Central memory CD4-positive, alpha-beta T cell (primary cell): ENCODE data around the gene TMEM150C.
"Not testable (repeated sequence)": the region's sequence is repeated elsewhere in the genome, so short reads cannot be mapped to it uniquely, and the experiment has no call there.

ENCODE experiments used
- DNase-seq: peaks from one replicate; pipeline ENCODE4 v3.0.0; 2022

The TMEM150C gene

DNA sequence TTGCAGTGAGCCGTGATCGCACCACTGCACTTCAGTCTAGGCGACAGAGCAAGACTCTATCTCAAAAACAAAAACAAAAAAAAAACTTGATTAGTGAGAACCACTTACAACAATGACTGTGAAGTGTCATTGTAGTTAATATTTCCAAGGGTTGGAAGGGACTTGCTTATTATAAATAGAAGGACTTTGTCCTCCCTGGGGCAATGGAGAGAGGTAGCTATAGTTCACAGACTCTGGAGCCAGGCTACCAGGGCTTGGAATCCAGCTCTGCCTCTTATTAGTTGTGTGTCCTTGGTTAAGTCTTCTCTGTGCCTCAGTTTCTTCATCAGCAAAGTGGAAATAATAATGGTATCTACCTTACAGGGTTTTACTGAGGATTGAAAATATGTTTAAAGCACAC lies 51.6 kb downstream of the TMEM150C start:
- DNase-seq, result no peak

DNA sequence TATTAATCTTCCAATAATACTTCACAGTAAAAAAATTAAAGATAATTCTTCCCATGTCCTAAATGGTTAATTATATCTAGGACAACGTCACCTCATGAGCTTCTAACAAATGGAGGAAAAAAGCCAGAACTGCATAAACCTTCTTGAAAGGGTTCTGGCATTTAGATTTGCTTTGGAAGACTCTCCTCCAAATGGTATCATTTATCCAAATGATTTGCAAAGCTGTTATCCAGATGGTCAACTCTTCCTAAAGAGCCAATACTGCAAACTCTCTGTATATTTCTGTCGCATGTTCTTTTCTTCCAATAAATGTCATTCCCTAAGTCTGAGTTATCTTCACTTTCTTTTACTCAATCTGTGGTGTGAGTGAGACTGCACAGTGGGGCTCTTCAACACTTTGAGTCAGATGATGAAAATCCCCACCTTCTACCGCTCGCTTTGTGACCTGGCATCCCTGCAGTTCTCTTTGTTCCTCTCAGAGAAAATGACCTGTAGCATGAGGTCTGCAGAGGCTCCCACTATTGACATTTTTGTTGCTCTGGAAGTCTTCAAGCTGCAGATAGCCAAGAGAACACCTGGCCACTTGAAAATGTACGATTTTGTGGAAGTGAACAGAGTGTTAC lies 52.9 kb downstream of the TMEM150C start:
- no peak for DNase-seq

DNA sequence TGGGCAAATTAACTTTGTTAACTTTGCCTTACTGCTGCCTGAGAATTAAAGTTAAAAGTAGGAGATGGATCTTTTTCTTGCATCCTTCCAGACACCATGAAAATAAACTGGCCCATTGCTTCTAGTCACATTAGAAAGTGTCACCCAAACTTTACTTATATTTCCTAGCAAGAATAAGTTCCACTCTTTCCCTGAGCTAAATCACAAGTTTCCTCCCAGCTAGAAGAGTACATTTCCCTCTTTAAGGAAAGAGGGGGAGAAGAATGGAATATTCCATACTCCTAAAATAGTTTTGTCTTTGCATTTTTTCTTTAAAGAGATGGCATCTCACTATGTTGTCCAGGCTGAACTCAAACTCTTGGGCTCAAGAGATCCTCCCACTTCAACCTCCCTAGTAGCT lies 53.8 kb downstream of the TMEM150C start:
- no peak for DNase-seq

DNA sequence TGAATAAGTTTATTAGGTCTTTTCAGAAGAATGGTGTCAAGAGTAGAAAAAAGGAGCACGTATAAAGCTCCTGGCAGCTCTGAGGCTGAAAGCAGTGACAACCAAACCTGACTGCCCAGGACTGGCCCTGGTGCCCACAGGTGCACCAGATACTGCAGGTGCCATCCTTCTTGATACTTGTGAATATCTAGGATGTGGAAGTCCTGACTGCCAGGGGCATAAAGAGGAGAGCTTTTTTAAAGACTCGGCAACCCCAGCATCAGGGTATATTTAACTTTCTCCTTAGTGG lies 60.7 kb downstream of the TMEM150C start:
- no peak for DNase-seq

DNA sequence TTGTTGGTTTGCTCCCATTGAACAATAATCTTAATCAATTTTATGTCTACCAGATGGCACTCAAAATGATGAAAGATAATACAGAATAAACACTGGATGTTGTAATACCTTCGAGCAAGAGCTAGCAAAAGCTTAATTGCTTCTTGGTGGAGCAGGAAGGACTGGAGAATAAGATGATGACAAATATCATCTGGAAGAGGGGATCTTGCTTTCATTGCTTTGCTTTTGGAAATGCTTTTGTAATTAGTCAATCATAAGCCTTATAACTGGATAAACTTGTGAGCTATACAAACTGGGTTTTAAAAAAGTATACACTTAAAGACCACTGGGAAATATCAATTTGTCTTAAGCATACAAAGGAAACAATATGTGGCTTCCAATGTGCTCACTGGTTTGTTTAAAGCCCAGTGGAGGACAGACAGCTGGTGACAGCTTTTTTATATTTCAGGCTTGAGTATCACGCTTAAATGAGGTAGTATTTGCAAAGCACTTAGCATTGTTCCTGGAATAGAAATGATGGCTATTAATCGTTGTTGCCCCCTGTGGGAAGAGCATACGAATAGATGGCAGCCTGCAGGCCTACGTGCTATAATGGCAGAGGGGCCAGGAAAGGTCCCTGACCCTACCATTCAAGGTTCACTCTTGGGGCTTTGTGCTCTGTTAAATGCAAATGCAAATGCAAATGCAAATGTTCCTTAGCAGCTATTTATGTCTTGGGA lies 61.2 kb downstream of the TMEM150C start:
- no peak for DNase-seq

DNA sequence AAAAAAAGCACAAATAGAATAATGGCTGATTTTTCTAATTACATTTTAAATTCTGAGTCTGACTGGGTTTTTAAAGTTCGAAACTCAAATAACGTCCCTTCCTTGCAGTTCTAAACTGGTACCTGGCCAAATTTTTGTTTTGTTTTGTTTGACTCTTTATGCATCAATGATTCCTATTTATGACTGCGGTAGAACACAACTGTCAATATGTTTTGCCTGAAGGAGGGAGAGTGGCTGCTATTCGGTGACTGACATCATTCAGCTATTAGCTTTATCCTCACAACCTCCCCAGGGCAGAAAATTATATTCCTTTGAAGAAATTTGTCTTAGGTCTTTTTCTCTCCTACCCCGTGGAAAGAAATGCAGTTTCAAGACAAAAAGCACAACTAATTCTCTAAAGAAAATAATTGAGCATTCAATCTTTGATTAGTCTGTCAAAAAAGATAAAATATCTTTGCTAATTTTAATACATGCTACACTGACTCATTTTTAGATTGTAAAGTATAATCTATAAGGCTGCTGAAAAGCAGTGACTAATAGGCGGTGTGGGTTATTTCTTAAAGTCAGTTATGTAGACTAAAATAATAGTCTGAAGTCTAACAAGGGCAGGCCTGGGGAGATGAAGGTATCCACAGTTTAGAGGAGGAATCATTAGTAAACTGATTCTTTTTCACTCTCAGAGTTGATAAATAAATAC lies 61.9 kb downstream of the TMEM150C start:
- no peak for DNase-seq

DNA sequence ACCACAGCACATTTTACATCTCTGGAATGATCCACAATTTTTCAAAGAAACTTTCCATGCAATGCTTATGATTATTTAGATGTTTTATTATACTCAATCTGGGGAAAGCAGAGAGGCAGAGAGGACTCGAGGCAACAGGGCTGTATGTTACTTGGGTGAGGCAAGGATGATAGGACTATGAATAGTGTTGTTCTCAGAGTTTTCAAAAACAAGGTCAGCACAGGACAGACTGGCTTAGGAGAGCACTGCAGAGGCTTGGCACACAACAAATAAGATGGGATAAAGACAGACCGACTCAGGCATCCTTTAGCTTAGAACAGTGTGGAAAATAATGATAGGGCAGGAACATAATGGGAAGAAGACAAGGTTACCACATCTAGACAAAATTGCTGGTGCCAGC lies 65.4 kb downstream of the TMEM150C start:
- no peak for DNase-seq

DNA sequence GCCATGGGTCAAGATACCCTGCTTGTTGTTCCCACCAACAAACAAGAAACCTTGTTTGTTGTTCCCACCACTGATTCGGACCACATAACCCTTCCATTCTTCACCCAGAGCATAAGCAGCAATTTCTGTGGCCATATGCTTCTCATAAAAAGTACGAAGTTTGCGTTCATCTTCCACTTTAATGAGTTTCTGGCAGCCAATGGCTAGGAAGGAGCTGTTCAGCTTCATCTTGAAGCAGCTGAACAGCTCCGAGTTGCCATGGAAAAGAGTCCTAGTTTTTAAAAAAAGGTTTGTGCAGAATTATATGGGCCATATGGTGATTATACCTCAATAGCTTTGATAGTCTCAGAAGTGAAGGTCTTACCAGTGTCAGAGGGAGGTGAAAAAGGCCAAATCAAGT lies 66.1 kb downstream of the TMEM150C start:
- no peak for DNase-seq

DNA sequence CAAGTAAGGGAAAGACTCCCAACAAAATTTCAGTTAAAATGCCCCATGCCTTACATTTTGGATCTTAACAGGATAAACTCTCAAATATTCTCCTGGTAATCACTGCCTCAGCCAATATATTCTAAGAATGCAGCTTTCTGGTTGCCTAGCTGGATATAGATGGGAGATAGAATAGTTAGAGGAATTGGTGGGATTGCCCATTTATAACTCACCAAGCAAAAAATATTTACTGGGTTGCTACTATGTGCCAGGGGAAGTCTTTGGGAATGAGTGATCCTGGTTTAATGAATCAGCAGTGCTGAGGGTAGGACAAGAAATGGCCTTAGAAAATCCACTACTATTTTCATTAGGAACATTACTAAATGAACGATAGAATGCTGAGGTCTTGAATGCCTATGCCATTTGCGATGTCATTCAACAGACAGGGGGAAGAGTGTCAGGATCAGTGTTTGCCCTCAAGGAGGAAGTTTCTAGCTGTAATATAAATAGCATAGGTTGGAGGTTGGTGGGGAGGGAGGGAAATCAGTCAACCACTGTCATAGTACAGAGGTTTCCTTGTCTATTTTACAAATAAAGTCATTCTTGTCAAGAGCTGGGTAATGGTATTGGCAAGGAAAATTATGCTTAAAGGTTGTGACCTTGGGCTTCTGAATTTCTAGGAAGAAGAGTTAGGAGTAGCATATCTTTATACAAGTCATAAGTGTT lies 67.9 kb downstream of the TMEM150C start:
- no peak for DNase-seq

DNA sequence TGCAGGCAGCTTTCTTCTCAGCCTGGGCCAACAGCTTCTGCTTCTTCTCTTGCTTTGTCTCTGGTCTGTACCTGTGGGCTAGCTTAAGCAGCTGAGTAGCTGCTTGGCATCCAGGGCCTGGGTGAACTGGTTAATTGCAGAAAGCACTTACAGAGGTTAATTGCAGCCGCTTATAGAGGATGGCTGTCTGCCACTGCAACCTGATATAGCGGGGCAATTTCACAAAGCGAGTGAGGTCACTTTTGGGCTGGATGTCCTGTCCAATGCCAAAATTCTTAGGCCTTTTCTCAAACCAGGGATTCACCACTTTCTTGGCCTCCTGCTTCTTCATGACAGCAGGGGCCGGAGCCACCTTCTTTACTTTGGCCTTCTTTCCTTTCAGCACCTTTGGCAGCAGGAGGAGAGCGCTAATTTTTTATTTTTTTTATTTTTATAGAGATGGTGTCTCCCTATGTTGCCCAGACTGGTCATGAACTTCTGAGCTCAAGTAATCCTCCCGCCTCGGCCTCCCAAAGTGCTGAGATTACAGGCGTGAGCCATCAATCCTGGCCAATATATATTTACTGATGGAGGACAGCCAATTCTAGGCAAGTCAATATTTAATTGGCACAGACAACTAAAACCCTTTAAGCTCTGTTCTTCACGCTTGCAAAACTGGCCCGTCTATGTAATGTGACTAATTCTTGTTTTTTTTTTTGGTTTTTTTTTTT lies 70.4 kb downstream of the TMEM150C start:
- DNase-seq, result no peak

DNA sequence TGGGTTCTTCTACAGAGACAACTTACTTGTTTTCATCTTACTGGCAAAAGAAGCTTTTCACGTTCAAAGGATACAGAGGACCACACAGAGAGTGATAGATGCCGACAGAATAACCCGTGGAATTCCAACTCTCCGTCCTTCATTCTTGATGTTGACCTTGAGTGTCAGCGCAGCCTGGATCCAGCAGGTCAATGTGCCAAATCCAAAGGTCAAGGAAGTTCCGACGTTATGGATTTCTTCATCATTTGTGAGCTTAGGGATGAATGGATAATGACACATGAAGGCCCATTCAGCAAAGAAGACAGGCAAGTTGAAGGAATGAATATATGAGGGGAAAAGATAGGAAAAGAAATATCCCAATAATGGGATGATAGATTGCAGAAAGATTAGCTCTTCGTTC lies 71.8 kb downstream of the TMEM150C start:
- DNase-seq, result no peak

DNA sequence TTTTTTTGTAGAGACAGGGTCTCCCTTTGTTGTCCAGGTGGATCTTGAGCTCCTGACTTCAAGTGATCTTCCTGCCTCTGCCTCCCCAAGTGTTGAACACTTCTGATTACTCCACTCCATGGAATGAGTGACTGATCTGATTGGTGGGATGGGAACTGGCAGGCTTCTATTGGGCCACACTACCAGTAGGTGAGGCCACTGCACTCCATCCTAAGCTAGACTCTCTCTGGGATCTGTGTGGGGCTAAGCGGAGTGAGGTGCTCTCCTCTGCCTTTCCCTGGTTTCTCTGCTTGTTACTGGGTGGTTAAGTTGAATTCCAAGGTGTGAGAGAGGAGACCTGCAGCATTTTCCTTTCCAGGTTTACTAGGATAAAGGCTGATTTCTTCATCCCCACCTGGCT lies 72.7 kb downstream of the TMEM150C start:
- DNase-seq, result no peak

DNA sequence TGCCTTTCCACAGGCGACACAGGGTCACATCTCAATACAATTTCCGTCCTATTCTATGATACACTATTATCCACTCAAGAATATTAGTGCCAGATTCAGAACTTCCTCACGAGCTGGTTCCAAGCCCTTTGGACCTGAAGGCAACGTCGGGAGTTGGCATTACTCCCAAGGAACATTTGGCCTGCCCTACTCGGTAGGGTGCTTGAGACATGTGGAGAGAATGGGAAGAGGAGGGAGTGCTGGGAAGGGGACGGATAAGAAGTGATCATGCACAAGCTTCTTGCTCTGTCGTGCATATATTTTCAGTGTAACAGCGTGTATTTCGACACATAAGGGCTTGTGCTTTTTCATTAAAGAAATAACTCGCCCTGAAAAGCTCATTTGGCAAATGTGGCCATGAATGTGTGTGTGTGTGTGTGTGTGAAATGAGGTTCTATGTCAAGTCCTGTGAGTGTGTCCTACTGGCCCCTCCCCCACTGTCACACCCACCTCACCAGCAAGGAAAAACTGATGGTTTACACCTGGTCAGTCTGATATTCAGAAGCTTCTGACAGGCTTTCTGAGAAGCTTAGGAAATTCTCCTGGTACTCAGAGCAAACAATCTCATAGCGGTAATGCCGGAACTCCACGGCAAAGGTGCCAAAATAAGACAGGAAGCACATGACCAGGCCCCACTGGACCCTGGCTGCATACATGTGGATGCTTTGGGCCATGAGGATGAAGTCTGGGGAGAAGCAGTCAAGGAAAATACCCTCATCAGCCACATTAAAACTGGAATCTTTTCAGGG lies 76.6 kb downstream of the TMEM150C start:
- no peak for DNase-seq

DNA sequence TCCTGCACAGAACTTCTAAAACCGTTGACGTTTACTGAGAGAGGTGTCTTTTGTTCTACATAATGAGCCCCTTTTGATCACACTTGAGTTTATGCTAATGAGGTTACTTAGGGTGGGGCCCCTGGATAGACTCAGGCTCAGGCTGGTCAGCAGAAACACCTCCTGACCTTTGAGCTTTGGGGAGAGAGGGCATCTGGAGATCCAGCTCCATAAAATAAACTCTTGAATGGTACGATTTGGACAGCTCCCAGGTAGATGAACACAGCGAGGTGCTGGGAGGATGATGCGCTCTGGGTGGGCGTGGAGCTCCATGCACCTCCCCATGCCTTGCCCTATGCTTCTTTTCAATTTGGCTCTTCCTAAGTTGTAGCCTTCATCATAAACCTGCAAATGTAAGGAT lies 79.4 kb downstream of the TMEM150C start:
- DNase-seq, result no peak

DNA sequence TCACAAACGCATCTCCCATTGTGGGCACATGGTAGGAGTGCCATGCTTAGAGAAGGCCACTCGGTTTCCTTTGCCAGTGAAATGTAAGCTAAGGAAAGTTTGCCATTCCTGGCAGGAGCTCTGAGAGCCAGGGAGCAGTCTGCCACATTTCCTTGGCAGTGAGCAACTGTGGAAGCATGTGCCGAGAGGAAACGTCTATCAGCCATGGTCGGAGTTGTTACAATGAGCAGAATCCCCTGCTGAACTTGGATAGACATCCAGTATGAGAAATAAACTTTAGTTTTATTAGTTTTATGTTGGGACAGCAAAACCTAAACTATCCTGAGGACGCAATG lies 80.3 kb downstream of the TMEM150C start:
- no peak for DNase-seq

DNA sequence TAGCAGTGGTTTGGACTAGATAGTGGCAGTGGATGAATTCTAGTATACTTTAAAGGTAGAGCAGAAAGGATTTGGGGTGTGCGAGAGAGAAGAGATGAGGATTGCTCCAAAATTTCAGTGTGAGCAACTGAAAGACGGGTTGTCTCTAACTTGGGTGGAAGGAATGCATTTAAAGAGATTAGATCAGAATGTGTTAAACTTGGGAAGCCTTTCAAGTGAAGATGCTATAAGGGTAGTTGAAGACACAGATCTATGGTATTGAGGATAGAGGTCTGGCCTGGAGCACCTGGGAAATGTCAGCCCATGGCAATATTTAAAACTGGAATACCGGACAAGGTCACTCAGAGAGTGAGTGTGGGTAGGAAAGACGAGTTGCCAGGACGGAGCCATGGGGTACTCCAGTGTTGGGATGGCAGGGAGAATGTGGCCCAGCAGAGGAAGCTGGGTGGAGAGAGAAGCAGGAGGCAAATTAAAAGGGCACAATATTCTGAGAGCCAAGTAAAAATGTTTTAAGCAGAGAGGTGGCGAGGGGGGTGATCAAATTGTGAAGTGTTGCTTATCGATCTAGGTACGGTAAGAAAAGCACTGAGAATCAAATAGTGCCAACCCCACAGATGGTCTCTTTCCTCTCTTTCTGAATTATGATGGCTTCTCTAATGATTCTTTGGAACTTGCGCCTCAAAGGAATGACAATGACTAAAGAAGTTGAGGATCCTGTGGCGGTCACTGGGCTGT lies 80.8 kb downstream of the TMEM150C start:
- no peak for DNase-seq

DNA sequence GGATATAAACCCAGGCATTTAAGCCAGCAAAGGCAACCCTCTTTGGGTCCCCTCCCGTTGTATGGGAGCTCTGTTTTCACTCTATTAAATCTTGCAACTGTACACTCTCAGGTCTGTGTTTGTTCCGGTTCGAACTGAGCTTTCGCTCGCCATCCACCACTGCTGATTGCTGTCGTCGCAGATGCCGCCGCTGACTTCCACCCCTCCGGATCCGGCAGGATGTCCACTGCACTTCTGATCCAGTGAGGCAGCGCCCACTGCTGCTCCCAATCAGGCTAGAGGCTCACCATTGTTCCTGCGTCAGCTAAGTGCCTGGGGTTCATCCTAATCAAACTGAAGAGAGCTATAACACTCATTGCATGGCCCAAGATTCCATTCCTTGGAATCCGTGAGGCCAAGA lies 82.2 kb downstream of the TMEM150C start:
- DNase-seq, result no peak

DNA sequence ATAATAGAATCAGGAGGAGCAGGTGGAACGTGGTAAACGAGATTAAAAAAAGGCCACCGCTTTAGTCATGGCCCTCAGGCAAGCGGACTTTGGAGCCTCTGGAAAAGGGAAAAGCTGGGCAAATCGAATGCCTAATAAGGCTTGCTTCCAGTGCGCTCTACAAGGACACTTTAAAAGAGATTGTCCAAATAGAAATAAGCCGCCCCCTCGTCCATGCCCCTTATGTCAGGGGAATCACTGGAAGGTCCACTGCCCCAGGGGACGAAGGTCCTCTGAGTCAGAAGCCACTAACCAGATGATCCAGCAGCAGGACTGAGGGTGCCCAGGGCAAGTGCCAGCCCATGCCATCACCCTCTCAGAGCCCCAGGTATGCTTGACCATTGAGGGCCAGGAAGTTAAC lies 84.3 kb downstream of the TMEM150C start:
- not testable (repeated sequence) for DNase-seq

DNA sequence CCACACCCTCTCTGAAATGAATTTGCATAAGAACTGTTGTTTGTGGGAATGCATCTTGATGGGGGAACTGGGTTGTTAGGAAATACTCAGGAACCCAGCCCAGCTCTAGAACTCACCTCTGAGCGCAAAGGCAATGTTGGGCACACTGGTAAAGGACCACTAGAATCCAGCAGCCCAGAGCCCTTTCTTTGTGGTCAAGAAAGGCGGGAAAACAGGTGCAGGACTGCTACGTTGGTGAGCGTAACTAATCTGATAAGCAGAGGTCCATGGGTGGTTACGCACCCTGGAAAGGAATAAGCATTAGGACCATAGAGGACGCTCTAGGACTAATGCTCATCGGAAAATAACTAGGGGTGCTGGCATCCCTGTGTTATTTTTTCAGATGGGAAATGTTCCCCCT lies 85.9 kb downstream of the TMEM150C start:
- not testable (repeated sequence) for DNase-seq

DNA sequence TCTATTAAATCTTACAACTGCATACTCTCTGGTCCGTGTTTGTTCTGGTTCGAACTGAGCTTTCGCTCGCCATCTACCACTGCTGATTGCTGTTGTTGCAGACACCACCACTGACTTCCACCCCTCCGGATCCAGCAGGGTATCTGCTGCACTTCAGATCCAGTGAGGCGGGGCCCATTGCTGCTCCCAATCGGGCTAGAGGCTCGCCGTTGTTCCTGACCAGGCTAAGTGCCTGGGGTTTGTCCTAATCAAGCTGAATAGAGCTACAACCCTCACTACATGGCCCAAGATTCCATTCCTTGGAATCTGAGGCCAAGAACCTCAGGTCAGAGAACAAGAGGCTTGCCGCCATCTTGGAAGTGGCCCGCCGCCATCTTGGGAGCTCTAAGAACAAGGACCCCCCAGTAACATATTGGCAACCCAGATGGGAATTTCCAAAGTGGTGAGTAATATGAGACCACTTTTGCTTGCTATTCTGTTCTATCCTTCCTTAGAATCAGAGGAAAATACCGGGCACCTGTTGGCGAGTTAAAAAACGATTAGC lies 88.1 kb downstream of the TMEM150C start:
- DNase-seq, result no peak

DNA sequence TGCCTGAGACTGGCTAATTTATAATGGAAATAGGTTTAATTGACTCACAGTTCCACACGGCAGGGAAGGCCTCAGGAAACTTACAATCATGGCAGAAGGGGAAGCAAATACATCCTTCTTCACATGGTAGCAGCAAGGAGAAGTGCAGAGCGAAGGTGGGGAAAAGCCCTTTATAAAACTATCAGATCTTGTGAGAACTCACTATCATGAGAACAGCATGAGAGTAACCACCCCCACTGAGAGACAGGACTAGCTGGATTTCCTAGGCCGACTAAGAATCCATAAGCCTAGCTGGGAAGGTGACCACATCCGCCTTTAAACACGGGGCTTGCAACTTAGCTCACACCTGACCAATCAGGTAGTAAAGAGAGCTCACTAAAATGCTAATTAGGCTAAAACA lies 88.7 kb downstream of the TMEM150C start:
- not testable (repeated sequence) for DNase-seq
